ENCODE data around the gene FLACC1.

The FLACC1 gene

DNA sequence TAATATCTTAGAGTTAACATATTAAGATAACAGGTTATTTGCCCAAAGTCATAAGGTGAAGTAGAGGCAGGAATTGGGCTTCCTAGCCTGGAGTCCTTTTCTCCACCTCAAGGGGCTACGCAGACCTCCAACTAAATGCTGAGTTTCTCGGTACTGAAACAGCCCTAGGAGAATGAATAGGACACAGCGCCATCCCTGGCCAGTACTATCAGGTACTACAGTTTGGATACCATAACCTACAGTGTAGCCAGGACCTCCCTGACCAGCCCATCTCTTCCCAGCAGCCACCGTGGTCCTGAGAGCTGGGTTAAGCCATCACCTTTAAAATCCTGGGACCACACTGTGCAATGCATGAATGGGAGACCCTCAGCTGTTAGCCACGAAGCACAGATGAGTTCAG, 81.2 kb downstream of the FLACC1 start:
- DNase-seq (ENCODE audit: low read depth): no peak

DNA sequence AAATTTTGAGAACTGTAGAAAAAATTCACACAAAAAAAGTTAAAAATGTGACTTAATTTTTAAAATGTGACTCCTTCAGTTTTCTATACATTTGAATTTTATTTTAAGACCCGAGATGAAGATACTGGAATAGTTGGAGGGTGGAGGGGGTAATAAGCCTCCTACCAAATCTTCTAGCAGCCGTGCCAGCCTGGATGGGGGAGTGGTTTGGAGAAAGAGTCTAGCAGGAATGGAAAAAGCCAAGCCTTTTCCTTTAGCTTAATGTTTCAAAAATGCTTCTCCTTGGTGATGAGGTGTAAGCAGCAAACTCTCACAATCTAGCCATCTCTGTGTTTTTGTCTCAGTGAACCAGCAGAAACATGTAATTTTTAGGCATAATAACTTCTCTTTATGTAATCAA, 82.1 kb downstream of the FLACC1 start:
- no peak for DNase-seq (ENCODE audit: low read depth)

DNA sequence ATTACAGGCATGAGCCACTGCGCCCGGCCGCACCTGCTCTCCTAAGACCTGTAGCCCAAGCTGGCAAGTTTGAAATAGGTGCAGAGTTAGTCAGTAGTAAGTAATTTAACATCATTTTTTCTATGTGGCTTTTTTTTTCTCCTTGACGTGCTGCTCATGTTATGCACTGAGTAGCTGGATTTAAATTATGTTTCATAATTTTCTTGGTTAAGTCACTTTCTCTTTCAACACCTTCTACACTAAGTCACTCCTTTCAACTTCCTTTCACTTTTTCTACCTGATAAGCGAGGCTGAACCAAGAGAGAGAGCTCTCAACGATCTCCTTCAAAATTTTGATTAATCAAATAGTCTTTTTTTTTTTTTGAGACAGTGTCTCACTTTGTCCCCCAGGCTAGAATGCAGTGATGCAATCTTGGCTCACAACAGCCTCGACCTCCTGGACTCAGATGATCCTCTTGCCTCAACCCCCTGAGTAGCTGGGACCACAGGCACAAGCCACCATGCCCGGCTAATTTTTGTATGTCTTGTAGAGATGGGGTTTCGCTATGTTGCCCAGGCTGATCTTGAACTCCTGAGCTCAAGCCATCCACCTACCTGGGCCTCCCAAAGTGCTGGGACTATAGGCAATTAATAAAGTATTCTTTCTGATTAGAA, 83.7 kb downstream of the FLACC1 start:
- DNase-seq (ENCODE audit: low read depth): no peak

DNA sequence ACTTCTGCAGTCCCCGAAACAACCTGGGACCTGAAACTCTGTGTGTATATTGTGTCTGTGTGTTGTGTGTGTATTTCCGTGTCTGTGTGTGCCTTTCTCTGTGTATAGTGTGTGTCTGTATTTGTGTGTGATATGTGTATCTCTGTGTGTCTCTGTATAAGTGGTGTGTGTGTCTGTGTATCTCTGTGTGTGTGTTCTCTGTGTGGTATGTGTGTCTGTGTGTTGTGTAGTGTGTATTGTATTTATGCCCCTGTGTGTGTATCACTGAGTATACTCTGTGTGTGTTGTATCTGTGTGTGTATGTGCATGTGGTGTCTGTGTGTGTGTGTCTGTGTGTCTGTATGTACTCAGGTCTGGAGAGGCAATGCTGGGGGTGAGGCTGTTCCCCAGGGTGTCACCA, 85.2 kb downstream of the FLACC1 start:
- no peak for DNase-seq (ENCODE audit: low read depth)

DNA sequence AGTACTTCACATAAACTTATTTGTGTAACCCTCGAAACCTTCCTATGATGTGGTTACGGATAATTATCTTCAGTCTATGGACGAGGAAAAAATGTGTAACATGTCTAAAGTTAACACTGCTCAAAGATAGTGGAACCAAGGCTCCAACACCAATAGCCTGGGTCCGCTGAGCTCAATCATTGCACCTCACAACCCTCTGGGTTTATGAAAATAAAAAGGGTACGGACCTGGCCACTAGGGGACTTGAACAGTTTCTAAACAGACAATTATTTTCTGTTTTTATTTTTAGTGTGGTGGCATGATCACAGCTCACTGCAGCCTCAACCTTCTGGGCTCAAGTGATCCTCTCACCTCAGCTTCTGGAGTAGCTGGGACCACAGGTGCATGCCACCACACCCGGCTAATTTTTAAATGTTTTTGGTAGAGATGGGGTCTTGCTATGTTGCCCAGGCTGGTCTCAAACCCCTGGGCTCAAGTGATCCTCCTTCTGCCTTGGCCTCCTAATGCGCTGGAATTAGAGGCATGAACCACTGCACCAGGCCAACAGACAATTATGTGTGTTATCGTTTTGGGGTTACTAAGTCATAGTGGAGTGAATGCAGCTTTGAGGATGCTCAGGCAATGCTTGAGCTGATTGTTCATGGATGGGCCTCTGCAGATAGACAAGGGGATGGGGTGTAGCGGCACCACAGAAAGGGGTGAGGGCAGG, 86.7 kb downstream of the FLACC1 start:
- DNase-seq (ENCODE audit: low read depth): no peak

DNA sequence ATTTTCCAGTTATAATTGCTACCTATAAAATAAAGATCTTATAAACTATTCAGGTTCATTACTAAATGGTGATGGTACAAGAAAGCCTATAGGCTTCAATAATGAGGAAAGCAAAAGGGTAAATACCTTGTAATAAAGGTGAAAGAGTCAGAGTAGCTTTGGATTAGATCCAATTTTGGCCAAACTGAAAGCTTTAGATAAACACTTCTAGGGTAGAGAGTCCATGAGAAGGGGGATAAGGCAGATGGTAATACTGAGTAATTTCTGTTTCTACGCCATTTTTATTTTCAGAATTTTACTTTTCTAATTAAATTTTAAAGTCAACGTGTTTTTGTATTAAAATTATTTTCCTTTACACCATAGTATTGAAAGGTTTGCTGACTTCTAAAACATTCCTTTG, 87.4 kb downstream of the FLACC1 start:
- no peak for DNase-seq (ENCODE audit: low read depth)

DNA sequence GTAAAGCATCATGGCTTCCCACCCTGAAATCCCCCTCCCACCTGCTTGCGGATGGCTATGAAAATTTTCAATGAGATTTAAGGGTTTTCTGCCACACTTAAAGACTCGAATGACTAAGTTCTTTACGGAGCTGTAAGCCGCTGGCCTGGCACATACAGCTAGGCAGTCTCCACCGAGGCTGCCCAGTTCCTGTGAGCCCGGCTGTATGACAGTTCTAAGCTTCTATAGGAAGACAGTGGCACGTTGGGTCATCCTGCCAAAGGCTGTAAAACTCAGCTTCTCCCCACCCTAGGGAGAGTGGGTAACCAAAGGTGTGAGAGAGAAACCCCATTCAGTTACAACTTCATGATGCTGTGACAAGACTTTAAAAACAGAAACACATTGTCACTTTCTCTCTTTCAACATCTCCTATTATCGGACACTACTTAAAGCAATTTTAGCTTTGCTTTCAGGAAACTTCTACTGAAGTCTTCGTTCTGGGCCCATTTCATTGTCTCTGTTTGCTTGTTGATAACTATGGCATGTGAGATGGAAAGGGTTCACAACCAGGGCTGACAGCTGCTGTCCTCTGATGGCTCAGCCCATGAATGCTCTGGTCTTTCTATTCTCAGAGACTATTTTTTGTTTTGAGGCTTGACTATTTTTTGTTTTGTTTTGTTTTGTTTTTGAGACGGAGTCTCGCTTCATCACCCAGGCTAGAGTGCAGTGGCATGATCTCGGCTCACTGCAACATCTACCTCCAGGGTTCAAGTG, 89.7 kb downstream of the FLACC1 start:
- DNase-seq (ENCODE audit: low read depth): no peak

DNA sequence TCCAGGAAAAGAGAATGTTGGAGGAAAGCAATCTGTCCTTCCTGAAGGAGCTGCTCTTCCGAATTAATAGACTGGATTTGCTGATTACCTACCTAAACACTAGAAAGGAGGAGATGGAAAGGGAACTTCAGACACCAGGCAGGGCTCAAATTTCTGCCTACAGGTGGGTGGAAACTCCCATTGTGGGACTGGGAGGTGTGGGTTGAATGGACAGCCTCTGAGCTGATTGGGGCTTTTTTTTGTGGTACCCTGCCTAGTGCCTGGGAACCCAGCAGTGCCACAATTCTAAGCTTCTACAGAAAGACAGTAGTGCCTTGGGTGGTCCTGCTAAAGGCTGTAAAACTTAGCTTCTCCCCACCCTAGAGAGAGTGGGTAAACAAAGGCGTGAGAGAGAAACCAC, 90.5 kb downstream of the FLACC1 start:
- no peak for DNase-seq (ENCODE audit: low read depth)

DNA sequence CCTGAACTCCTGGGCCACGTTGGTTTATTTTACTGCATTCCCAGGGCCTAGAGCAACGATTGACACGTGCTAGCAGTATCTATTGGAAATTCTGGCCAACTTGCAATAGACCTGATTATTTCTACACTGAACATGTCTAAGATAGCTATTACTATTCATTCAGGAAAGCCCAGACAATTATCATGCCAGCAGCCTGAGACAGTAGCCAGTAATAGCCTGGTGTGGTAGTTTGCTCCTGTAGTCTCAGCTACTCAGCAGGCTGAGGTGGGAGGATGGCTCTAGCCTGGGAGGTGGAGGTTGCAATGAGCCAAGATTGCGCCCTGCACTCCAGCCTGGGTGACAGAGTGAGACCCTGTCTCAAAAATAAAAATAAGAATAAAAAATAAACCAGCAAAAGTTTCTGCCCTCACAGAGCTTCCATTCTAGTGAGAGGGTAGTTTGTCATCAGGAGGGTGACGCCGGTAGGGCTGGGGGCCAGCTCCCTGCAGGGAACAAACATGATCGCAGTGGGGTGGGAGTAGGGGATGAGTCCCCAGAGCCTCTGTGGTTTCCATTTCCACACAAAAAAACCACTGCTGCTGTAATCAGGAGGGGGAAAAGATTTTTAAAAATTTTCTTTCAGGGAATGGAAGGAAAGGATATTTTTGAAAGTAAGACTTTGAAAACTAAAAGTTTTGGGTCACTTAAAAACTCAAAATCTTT, 92.5 kb downstream of the FLACC1 start:
- no peak for DNase-seq (ENCODE audit: low read depth)

DNA sequence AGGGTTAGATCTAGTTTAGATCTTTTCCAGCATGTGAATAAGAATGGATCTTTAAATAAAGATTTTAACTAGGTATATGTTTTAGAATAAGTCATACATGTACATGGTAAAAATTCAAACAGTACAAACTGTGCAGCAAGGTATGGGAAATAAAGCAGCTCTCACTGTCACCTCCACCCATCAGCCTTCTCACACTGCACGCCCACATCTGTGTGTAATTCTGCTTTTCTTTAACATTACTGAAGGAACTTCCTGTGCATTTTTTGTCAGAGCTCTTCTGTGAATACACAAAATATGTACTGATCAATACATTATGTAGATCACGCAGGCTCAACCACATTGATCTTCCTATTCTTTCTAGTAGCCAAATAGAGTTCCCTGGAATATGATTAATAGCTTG, 93.4 kb downstream of the FLACC1 start:
- DNase-seq (ENCODE audit: low read depth): no peak

DNA sequence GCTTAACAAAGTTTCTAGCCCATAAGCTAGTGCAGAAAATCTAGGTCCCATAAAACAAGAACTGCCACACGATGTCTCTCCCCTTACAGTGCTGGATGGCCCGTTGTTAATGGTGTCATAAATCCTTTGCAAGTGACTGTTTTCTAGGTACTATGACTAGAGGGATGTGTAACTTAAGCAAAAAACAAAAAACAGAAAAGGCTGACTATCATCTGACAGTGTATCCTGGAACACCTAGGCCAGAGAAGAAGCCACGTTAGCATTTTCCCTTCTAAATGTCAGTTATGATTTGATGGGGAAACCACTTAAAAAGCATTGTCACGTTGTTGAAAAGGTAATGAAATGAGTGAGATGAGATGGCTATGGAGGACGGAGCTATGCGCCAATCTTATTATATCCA, 94.4 kb downstream of the FLACC1 start:
- DNase-seq (ENCODE audit: low read depth): no peak

DNA sequence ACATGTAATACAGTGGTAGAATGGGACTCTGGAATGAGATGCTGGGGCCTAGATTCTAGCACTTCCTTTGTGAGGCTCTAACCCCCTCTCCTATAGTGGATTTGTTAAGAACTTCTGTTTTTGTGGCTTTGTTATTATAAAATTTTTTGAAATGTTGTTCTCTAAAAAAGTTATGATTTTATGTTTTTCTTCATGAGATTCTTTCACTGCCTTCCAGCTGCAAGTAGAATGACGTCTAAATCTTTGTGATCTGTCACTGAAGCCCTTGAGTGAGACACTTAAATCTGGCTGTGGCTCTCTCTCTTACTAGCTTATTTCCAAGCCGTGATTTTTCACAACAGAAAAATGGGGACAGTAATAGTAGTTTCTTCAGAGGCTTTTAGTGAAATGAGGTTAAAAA, 95.2 kb downstream of the FLACC1 start:
- no peak for DNase-seq (ENCODE audit: low read depth)

DNA sequence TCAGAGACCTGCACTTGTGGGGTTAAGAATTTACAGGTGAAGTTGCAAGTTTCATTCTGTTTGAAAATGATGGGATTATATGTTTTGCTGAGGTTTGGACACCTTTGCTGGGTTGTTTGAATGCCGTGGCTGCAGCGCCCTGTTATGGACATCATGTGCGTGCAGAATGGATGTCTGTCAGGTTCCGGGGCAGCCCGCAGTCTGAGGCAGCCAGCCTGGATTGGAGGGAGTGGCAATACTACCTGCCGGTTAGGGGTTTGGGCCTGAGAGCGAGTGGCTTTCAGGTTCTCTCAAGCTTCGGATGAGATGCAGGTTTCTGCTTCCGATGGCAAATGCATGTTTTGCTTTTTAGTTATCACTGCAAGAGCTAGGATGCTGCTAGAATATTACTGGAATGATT, 95.7 kb downstream of the FLACC1 start:
- DNase-seq (ENCODE audit: low read depth): no peak

DNA sequence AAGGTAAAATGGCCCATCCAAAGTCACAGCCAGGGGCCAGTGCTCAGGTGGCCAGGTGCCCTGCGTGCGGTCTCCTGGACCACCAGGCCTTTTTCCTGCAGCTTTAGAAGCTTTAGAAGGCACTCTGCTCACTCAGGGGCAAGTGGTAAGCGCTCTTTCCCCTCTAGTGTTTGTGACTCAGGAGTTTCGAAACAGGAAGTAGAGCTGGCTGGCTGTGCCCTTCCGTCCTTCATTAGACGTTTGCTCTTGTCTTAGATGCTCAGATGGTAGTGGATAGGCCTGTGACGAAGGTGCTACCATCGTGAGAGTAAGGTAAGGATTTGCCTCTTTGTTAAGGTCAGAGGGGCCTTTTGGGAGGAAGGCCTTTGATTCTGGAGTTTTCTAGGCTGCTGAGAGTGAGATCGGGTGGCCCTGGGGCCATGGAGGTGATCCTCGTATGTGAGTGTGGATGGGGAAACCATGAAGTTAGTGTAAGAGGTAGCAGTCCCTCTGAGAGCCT, 96.8 kb downstream of the FLACC1 start, which contains the start of gene CASP8:
Gene CASP8 (plus strand): TSS at position 235 of the 499 bp plus-strand sequence. CDS start 5,951 bp downstream, outside the sequence.
- DNase-seq (ENCODE audit: low read depth): no peak

DNA sequence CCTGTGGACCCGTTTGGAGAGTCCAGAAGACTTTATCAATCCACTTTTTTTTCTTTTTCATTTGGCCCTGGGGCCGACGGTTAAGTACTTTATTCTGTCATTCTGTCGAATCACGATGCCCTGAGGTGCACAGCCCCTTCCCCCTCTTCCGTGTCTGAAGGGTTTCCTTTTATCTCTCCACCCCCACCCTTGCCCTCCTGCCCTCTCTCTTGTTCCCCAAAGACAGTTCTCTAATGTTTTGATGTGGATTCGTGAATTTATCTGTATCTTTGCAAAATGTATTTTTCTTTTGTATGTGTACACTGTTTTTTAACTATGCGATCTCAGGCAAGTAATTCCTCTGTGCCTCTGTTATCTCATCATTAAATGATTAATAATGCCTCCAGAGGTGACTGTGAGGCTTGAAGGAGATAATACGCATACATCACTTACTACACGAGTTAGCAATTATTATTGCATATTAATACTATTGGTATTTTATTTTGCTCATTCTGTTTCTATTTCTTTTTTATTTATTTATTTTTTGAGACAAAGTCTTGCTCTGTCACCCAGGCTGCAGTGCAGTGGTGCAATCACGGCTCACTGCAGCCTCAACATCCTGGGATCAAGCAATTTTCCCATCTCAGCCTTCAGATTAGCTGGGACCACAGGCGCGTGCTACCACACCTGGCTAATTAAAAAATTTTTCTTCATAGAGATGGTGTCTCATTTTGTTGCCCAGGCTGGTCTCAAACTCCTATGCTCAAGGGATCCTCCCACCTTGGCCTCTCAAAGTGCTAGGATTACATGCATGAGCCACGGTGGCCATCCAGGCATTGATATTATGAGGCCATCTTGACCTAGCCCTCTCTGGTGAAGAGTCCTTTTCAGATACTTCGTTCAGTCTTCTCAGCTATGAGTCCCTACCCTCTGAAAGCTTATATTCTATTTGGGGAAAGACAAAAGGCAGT, 98.2 kb downstream of the FLACC1 start:
- DNase-seq (ENCODE audit: low read depth): no peak

DNA sequence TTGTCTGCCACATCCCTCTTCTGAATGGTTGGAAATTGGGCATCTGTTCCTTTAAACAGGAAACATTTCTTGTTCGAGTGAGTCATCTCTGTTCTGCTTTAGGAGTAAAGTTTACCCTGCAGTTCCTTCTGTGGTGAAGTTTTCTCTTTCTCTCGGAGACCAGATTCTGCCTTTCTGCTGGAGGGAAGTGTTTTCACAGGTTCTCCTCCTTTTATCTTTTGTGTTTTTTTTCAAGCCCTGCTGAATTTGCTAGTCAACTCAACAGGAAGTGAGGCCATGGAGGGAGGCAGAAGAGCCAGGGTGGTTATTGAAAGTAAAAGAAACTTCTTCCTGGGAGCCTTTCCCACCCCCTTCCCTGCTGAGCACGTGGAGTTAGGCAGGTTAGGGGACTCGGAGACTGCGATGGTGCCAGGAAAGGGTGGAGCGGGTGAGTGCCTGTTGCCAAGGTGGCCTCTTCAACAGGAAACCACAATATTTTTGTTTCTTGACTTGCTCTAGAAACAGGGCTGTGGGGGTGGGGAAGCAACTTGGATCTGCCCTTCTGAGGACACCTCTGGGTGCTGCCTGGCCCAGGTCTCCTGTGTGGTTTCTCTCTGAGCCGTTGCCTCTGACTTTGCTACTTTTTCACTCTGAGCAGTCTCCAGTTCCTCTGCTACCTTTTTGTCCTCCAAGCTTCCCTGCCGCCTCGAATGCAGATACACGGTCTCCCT, 99.0 kb downstream of the FLACC1 start:
- DNase-seq (ENCODE audit: low read depth): peak; percentile 73

DNA sequence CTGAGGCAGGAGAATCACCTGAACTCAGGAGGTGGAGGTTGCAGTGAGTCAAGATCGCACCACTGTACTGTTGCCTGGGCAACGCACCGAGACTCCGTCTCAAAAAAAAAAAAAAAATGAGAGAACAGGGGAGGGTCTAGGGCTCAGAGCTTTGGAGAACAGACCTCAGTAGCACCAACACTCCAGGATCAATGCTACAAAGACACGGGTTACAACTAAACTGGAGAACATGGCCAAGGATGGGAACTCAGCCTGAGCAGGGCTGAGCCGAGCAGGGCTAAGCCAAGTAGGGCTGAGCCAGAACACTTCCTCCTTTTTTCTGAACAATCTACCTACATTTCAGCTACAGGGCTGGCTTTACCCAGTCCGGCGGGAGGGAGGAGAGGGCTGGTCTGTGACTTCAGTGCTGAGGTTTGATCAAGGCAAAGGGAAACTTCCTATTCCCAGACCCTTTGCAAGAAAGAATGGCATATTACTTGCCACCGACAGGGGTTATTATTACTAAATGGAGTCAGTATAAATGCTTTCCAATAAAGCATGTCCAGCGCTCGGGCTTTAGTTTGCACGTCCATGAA, 99.7 kb downstream of the FLACC1 start:
- no peak for DNase-seq (ENCODE audit: low read depth)

DNA sequence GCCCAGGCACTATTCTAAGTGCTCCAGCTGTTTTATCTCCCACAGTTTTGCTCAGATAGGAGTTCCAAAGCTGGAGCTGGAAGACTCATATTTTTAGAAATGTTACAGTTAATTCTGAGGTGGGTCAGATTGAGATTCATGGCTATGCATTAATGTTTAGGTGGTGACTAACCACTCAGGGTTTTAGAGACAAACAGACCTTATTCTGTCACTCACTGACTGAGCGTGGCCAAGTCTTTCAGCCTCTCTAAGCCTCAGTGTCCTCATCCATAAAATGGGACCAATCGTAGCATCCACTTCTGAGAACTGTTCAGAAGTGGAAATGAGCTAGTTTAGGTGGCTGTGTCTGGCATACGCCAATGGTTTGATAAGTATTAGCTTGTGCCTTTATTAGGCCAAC, 101.1 kb downstream of the FLACC1 start:
- DNase-seq (ENCODE audit: low read depth): no peak

DNA sequence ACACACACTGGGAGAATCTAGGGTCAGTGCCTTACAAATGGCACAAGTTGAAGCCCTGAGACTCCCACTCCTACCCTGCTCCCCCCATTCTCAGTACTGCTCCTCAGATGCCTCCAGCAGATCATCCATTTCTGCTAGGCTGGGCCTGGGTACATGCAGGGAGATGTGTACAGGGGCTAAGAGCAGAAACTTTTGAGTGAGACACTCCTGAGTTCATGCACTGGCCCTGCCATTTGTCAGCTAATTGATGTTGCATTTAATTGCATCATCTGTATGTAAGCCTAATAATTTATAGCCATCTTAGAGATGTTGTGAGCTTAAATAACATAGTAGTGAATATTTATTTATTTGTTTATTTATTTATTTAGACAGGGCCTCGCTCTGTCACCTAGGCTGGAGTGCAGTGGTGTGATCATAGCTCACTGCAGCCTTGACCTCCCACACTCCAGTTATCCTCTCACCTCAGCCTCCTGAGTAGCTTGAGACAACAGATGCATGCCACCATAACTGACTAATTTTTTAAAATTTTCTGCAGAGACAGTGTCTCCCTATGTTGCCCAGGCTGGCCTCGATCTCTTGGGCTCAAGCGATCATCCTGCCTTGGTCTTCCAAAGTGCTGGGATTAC, 101.6 kb downstream of the FLACC1 start:
- DNase-seq (ENCODE audit: low read depth): no peak

All from stromal cell of bone marrow (primary cell).